ENCODE measurements around the gene AGAP9. TPM values are rescaled to one million over a fixed set of nuclear protein-coding genes. Genes with fewer than 3 reads are reported as not detected.
"Not testable (repeated sequence)": the region's sequence is repeated elsewhere in the genome, so short reads cannot be mapped to it uniquely, and the experiment has no call there.

The AGAP9 gene
- total RNA-seq, 1 donor from 2014 or later = 3.5 TPM

GRCh38 chr10:47485943-47486342 is 37.5 kb downstream of the AGAP9 start:
- not testable (repeated sequence) for DNase-seq (ENCODE audit: low read depth)

- DNase-seq (ENCODE audit: low read depth) = not testable (repeated sequence)
Observed at GRCh38 chr10:47484786-47485185, 38.7 kb downstream of the AGAP9 start.

- not testable (repeated sequence) for DNase-seq (ENCODE audit: low read depth)
Observed at GRCh38 chr10:47483923-47484322, 39.5 kb downstream of the AGAP9 start, which contains the start of gene ANXA8. Gene ANXA8, minus strand, starts transcription at chr10:47484115. Its CDS starts 182 bp downstream, at chr10:47483933.

GRCh38 chr10:47482367-47482766 is 41.1 kb downstream of the AGAP9 start:
- not testable (repeated sequence) for DNase-seq (ENCODE audit: low read depth)

GRCh38 chr10:47481768-47482181 is 41.7 kb downstream of the AGAP9 start:
- not testable (repeated sequence) for DNase-seq (ENCODE audit: low read depth)

- DNase-seq (ENCODE audit: low read depth) = peak; percentile 18
Observed at GRCh38 chr10:47481182-47481766, 42.2 kb downstream of the AGAP9 start.

GRCh38 chr10:47480133-47480532 is 43.3 kb downstream of the AGAP9 start:
- not testable (repeated sequence) for DNase-seq (ENCODE audit: low read depth)

GRCh38 chr10:47478114-47478513 is 45.3 kb downstream of the AGAP9 start:
- not testable (repeated sequence) for DNase-seq (ENCODE audit: low read depth)

- DNase-seq (ENCODE audit: low read depth) = not testable (repeated sequence)
Observed at GRCh38 chr10:47477078-47477477, 46.4 kb downstream of the AGAP9 start.

- not testable (repeated sequence) for DNase-seq (ENCODE audit: low read depth)
Observed at GRCh38 chr10:47475101-47475500, 48.3 kb downstream of the AGAP9 start.

GRCh38 chr10:47473516-47473915 is 49.9 kb downstream of the AGAP9 start:
- DNase-seq (ENCODE audit: low read depth) = not testable (repeated sequence)

- DNase-seq (ENCODE audit: low read depth) = not testable (repeated sequence)
Observed at GRCh38 chr10:47472647-47473046, 50.8 kb downstream of the AGAP9 start.

- not testable (repeated sequence) for DNase-seq (ENCODE audit: low read depth)
Observed at GRCh38 chr10:47472072-47472471, 51.4 kb downstream of the AGAP9 start.

GRCh38 chr10:47468731-47469528 is 54.5 kb downstream of the AGAP9 start:
- DNase-seq (ENCODE audit: low read depth) = not testable (repeated sequence)

- DNase-seq (ENCODE audit: low read depth) = not testable (repeated sequence)
Observed at GRCh38 chr10:47467957-47468356, 55.5 kb downstream of the AGAP9 start.

GRCh38 chr10:47467458-47467857 is 56.0 kb downstream of the AGAP9 start:
- DNase-seq (ENCODE audit: low read depth) = not testable (repeated sequence)

GRCh38 chr10:47465216-47465917 is 58.1 kb downstream of the AGAP9 start:
- DNase-seq (ENCODE audit: low read depth) = not testable (repeated sequence)

GRCh38 chr10:47462577-47463358 is 60.7 kb downstream of the AGAP9 start:
- DNase-seq (ENCODE audit: low read depth) = not testable (repeated sequence)

- DNase-seq (ENCODE audit: low read depth) = peak; percentile 56
Observed at GRCh38 chr10:47461261-47461687, 62.2 kb downstream of the AGAP9 start.

GRCh38 chr10:47458466-47459154 is 64.8 kb downstream of the AGAP9 start:
- DNase-seq (ENCODE audit: low read depth) = peak; percentile 16

Measured in myocyte (in vitro differentiated cells).